Body of pancreas (tissue), 4 donors: Measurements from ENCODE around the gene CYP1B1.

Experiments used
- POLR2A ChIP-seq, 3 donors: fragments of 450-650 bp; IDR thresholded peaks; one replicate each; pipeline ENCODE4 v1.6.1; 2016; ENCODE audit warnings: antibody characterized with exemption in 3 of 3, mild to moderate bottlenecking in 2 of 3
- TF ChIP-seq, protein P1 (sequence below), 7 experiments: fragments of 450-650 bp in 4 of 7; fragments of 200-600 bp in 3 of 7; sonication (generic) in 3 of 7; IDR thresholded peaks; one replicate each; pipeline ENCODE4 v1.5.1; 2016 to 2019; ENCODE audit warnings: antibody characterized with exemption in 7 of 7

DNA sequence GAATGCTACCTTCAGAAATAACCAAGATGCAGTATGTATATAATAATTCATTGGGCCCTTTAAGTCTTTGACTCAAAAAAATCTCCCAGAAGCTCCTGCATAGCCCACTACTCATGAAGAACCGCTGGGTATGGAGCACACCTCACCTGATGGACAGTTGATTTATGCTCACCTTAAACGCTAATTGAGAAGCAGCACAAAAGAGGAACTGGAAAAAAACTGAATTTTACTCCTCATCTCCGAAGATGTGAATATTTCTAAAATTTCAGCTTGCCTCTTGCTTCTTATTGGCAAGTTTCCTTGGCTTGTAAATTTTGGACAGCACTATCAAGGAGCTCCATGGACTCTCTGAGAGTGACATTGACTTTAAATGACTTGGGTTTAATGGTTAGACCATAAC lies 5.5 kb downstream of the CYP1B1 start:
- TF ChIP-seq, protein P1, sequence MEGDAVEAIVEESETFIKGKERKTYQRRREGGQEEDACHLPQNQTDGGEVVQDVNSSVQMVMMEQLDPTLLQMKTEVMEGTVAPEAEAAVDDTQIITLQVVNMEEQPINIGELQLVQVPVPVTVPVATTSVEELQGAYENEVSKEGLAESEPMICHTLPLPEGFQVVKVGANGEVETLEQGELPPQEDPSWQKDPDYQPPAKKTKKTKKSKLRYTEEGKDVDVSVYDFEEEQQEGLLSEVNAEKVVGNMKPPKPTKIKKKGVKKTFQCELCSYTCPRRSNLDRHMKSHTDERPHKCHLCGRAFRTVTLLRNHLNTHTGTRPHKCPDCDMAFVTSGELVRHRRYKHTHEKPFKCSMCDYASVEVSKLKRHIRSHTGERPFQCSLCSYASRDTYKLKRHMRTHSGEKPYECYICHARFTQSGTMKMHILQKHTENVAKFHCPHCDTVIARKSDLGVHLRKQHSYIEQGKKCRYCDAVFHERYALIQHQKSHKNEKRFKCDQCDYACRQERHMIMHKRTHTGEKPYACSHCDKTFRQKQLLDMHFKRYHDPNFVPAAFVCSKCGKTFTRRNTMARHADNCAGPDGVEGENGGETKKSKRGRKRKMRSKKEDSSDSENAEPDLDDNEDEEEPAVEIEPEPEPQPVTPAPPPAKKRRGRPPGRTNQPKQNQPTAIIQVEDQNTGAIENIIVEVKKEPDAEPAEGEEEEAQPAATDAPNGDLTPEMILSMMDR (IDR thresholded peaks at IDR 0.05), result no peak
- no peak for TF ChIP-seq POLR2A (IDR thresholded peaks at IDR 0.05)
